Neural cell (in vitro differentiated cells): ENCODE measurements around the gene ERGIC2. TPM values are rescaled to one million over a fixed set of nuclear protein-coding genes. Genes with fewer than 3 reads are reported as not detected.

Source experiments
- H2AFZ ChIP-seq: fragments of 200-600, 300-800 bp; sonication (generic), shearing (Covaris generic); 2 replicates; pipeline ENCODE4 v1.6.0; 2014; ENCODE audit warnings: low read depth, mild to moderate bottlenecking, antibody characterized with exemption, low read length, moderate library complexity
- H3F3A ChIP-seq: fragments of 200-600 bp; shearing (Covaris generic); 2 replicates; pipeline ENCODE4 v1.6.1; 2016; ENCODE audit warnings: mild to moderate bottlenecking, moderate library complexity, mixed read lengths, antibody characterized with exemption, low read length; ENCODE audit not compliant: insufficient read depth, poor library complexity, severe bottlenecking
- H3K27ac ChIP-seq: fragments of 200-600, 300-800 bp; sonication (generic), shearing (Covaris generic); 2 replicates; pipeline ENCODE4 v1.5.1; 2014; ENCODE audit warnings: mild to moderate bottlenecking, low read length, moderate library complexity
- H3K27me3 ChIP-seq: fragments of 300-800, 200-600 bp; sonication (generic), shearing (Covaris generic); 2 replicates; pipeline ENCODE4 v1.6.0; 2014; ENCODE audit warnings: mild to moderate bottlenecking, low read depth, low read length, moderate library complexity; ENCODE audit not compliant: insufficient read depth
- H3K36me3 ChIP-seq: fragments of 300-800, 200-600 bp; sonication (generic), shearing (Covaris generic); 2 replicates; pipeline ENCODE4 v1.5.1; 2014; ENCODE audit warnings: mild to moderate bottlenecking, antibody characterized with exemption, low read length, moderate library complexity; ENCODE audit not compliant: insufficient read depth
- H3K4me2 ChIP-seq: fragments of 300-800, 200-600 bp; sonication (generic), shearing (Covaris generic); 2 replicates; pipeline ENCODE4 v1.6.0; 2014; ENCODE audit warnings: mild to moderate bottlenecking, low read length
- H3K4me3 ChIP-seq: fragments of 300-800, 200-600 bp; sonication (generic), shearing (Covaris generic); 2 replicates; pipeline ENCODE4 v1.5.1; 2014; ENCODE audit warnings: mild to moderate bottlenecking, low read length, moderate library complexity
- H3K79me2 ChIP-seq: fragments of 200-600 bp; shearing (Covaris generic); replicated peaks from 2 replicates; pipeline ENCODE4 v1.6.0; 2014; ENCODE audit warnings: mild to moderate bottlenecking, low read length, moderate library complexity; ENCODE audit not compliant: insufficient read depth
- H3K9ac ChIP-seq: fragments of 300-800, 200-600 bp; sonication (generic), shearing (Covaris generic); 2 replicates; pipeline ENCODE4 v1.6.1; 2016; ENCODE audit warnings: mild to moderate bottlenecking, low read length, mixed read lengths
- H3K9me2 ChIP-seq: fragments of 200-600 bp; shearing (Covaris generic); 2 replicates; pipeline ENCODE4 v1.6.1; 2016; ENCODE audit warnings: mild to moderate bottlenecking, low read length, mixed read lengths; ENCODE audit not compliant: insufficient read depth
- H3K9me3 ChIP-seq: fragments of 200-600, 300-800 bp; sonication (generic), shearing (Covaris generic); 2 replicates; pipeline ENCODE4 v1.6.1; 2016; ENCODE audit warnings: mild to moderate bottlenecking, mixed run types, low read length, moderate library complexity, mixed read lengths
- H4K20me1 ChIP-seq: fragments of 200-600 bp; shearing (Covaris generic); 2 replicates; pipeline ENCODE4 v1.6.1; 2016; ENCODE audit warnings: mild to moderate bottlenecking, mixed run types; ENCODE audit not compliant: insufficient read depth
- CTCF ChIP-seq: fragments of 450-650 bp; IDR thresholded peaks from 2 replicates; pipeline ENCODE4 v1.5.1; 2014; ENCODE audit warnings: antibody characterized with exemption, mild to moderate bottlenecking, moderate library complexity; ENCODE audit not compliant: poor library complexity, severe bottlenecking
- EP300 ChIP-seq: fragments of 450-650 bp; conservative IDR thresholded peaks from 2 replicates; pipeline ENCODE4 v1.6.1; 2014; ENCODE audit warnings: antibody characterized with exemption, mild to moderate bottlenecking, moderate library complexity; ENCODE audit not compliant: poor library complexity, severe bottlenecking
- EZH2 ChIP-seq: fragments of 200-600, 300-800 bp; shearing (Covaris generic), sonication (generic); IDR thresholded peaks from 2 replicates; pipeline ENCODE4 v1.6.1; 2014; ENCODE audit warnings: antibody characterized with exemption, low read length, borderline replicate concordance, mild to moderate bottlenecking; ENCODE audit not compliant: insufficient read depth, poor library complexity, severe bottlenecking
- MXI1 ChIP-seq: fragments of 450-650 bp; conservative IDR thresholded peaks from 2 replicates; pipeline ENCODE4 v1.6.1; 2014; ENCODE audit warnings: antibody characterized with exemption, mild to moderate bottlenecking; ENCODE audit not compliant: poor library complexity, severe bottlenecking
- POLR2AphosphoS5 ChIP-seq: IDR thresholded peaks from 2 replicates; pipeline ENCODE4 v1.6.1; 2012
- RAD21 ChIP-seq: fragments of 450-650 bp; conservative IDR thresholded peaks from 2 replicates; pipeline ENCODE4 v1.6.1; 2014; ENCODE audit warnings: antibody characterized with exemption, mild to moderate bottlenecking, moderate library complexity
- SMC3 ChIP-seq: fragments of 450-650 bp; conservative IDR thresholded peaks from 2 replicates; pipeline ENCODE4 v1.6.1; 2014; ENCODE audit warnings: antibody characterized with exemption, mild to moderate bottlenecking, moderate library complexity; ENCODE audit not compliant: poor library complexity
- TAF1 ChIP-seq: IDR thresholded peaks from 2 replicates; pipeline ENCODE4 v1.6.1; 2012; ENCODE audit warnings: low read depth
- polyA plus RNA-seq: library from polyadenylated mRNA; depleted of rRNA; stranded (reverse); fragments of >200 nt; gene quantifications from 2 replicates; pipeline ENCODE4 v1.2.3, GENCODE V29; 2014
- TF ChIP-seq, protein P1 (sequence below): IDR thresholded peaks from 2 replicates; pipeline ENCODE4 v1.6.1; 2012; ENCODE audit warnings: borderline replicate concordance

ERGIC2 gene
- polyA plus RNA-seq, 1 donor from 2014 or later, result 106 TPM

DNA sequence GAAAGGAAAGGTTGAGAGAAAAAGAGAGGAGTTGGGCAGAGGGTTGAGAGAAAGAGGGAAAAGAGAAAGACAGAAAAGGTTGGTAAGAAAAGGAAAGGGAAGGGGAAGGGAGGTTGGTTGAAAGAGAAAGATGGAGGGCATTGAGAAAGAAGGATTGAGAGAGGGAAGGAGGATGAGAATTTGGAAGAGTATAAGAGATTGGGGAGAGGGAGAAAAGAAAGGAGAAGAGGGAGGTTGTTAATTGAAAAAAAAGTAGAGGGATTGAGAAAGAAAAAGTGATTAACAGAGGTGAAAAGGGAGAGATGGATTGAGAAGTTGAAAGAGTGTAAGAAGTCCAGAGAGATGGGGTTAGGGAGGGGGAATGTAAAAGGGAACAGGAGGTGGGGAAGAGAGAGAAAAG is 21.5 kb upstream of the ERGIC2 start:
- TF ChIP-seq CTCF (no peak), EP300 (no peak), RAD21 (no peak), MXI1 (no peak), POLR2AphosphoS5 (no peak), SMC3 (no peak), EZH2 (no peak), TAF1 (no peak)
- TF ChIP-seq, protein P1, sequence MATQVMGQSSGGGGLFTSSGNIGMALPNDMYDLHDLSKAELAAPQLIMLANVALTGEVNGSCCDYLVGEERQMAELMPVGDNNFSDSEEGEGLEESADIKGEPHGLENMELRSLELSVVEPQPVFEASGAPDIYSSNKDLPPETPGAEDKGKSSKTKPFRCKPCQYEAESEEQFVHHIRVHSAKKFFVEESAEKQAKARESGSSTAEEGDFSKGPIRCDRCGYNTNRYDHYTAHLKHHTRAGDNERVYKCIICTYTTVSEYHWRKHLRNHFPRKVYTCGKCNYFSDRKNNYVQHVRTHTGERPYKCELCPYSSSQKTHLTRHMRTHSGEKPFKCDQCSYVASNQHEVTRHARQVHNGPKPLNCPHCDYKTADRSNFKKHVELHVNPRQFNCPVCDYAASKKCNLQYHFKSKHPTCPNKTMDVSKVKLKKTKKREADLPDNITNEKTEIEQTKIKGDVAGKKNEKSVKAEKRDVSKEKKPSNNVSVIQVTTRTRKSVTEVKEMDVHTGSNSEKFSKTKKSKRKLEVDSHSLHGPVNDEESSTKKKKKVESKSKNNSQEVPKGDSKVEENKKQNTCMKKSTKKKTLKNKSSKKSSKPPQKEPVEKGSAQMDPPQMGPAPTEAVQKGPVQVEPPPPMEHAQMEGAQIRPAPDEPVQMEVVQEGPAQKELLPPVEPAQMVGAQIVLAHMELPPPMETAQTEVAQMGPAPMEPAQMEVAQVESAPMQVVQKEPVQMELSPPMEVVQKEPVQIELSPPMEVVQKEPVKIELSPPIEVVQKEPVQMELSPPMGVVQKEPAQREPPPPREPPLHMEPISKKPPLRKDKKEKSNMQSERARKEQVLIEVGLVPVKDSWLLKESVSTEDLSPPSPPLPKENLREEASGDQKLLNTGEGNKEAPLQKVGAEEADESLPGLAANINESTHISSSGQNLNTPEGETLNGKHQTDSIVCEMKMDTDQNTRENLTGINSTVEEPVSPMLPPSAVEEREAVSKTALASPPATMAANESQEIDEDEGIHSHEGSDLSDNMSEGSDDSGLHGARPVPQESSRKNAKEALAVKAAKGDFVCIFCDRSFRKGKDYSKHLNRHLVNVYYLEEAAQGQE, result no peak
- no peak overlapping the region for H2AFZ ChIP-seq

GRCh38 chr12:29398495-29398894 is 17.5 kb upstream of the ERGIC2 start:
- no peak overlapping the region for H3K4me2 ChIP-seq

More for the DNA sequence above, 21.5 kb upstream of the ERGIC2 start:
- Histone ChIP-seq H3F3A (no peaks in the 10 kb centered on the region), H3K9me2 (no peaks in the 10 kb centered on the region), H3K4me2 (no peak overlapping the region), H3K9me3 (no peaks in the 10 kb centered on the region), H3K36me3 (no peaks in the 10 kb centered on the region), H3K4me3 (no peak overlapping the region), H3K79me2 (no peaks in the 10 kb centered on the region), H3K27me3 (no peaks in the 10 kb centered on the region), H3K27ac (no peak overlapping the region), H3K9ac (no peak overlapping the region), H4K20me1 (no peaks in the 10 kb centered on the region)

GRCh38 chr12:29396774-29397173 is 15.8 kb upstream of the ERGIC2 start:
- H3K79me2 ChIP-seq, result no peaks in the 10 kb centered on the region
- H3K27me3 ChIP-seq, result no peaks in the 10 kb centered on the region
- TF ChIP-seq CTCF, result no peak
- no peak for TF ChIP-seq SMC3
- no peak for TF ChIP-seq TAF1
- no peak for TF ChIP-seq EP300
- no peak for TF ChIP-seq MXI1
- TF ChIP-seq EZH2, result no peak
- TF ChIP-seq RAD21, result no peak
- TF ChIP-seq POLR2AphosphoS5, result no peak
- TF ChIP-seq, protein P1, result no peak
- H3K27ac ChIP-seq, result no peak overlapping the region
- no peaks in the 10 kb centered on the region for H3K36me3 ChIP-seq
- H3F3A ChIP-seq, result no peaks in the 10 kb centered on the region
- H2AFZ ChIP-seq, result no peak overlapping the region
- H3K9me2 ChIP-seq, result no peaks in the 10 kb centered on the region
- H3K9me3 ChIP-seq, result no peaks in the 10 kb centered on the region
- H4K20me1 ChIP-seq, result no peaks in the 10 kb centered on the region
- H3K9ac ChIP-seq, result no peak overlapping the region
- no peak overlapping the region for H3K4me3 ChIP-seq
- no peak overlapping the region for H3K4me2 ChIP-seq

More at GRCh38 chr12:29398495-29398894, 17.5 kb upstream of the ERGIC2 start:
- no peaks in the 10 kb centered on the region for H3K9me2 ChIP-seq
- H3K9me3 ChIP-seq, result no peaks in the 10 kb centered on the region
- no peak for TF ChIP-seq EP300
- no peak for TF ChIP-seq SMC3
- no peak overlapping the region for H3K4me3 ChIP-seq
- no peak overlapping the region for H3K9ac ChIP-seq
- no peaks in the 10 kb centered on the region for H4K20me1 ChIP-seq
- no peaks in the 10 kb centered on the region for H3K36me3 ChIP-seq
- no peaks in the 10 kb centered on the region for H3K27me3 ChIP-seq
- H2AFZ ChIP-seq, result no peak overlapping the region
- no peak overlapping the region for H3K27ac ChIP-seq
- H3F3A ChIP-seq, result no peaks in the 10 kb centered on the region
- no peaks in the 10 kb centered on the region for H3K79me2 ChIP-seq
